Stomach (tissue), 4 donors: ENCODE measurements around the gene CDYL.

Source experiments
- EP300 ChIP-seq: sonication (generic); formaldehyde crosslinking; IDR thresholded peaks from one replicate; pipeline ENCODE4 v1.6.1; 2017; ENCODE audit warnings: antibody characterized with exemption
- POLR2A ChIP-seq, 4 donors: fragments of 450-650 bp; IDR thresholded peaks; one replicate each; pipeline ENCODE4 v1.6.1; 2016; ENCODE audit warnings: antibody characterized with exemption in 4 of 4, control low read depth in 2 of 4, mild to moderate bottlenecking in 1 of 4, moderate library complexity in 1 of 4
- TF ChIP-seq, protein P1 (sequence below), 7 experiments: fragments of 450-650 bp in 4 of 7; fragments of 200-600 bp in 3 of 7; sonication (generic) in 3 of 7; IDR thresholded peaks; one replicate each; pipeline ENCODE4 v1.5.1; 2016 to 2019; ENCODE audit warnings: antibody characterized with exemption in 7 of 7, control low read depth in 2 of 7, mild to moderate bottlenecking in 1 of 7

DNA sequence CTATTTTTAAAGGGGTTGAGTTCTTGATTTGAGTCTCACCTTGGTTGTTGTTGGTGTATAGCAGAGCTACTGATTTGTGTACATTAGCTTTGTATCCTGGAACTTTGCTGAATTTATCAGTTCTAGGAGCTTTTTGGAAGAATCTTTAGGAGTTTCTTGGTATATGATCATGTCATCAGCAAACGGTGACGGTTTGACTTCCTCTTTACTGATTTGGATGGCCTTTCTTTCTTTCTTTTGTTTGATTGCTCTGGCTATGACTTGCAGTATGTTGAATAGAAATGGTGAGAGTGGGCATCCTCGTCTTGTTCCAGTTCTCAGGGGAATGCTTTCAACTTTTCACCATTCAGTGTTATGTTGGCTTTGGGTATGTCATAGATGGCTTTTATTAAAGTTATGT is 64.0 kb downstream of the CDYL start:
- TF ChIP-seq, protein P1, sequence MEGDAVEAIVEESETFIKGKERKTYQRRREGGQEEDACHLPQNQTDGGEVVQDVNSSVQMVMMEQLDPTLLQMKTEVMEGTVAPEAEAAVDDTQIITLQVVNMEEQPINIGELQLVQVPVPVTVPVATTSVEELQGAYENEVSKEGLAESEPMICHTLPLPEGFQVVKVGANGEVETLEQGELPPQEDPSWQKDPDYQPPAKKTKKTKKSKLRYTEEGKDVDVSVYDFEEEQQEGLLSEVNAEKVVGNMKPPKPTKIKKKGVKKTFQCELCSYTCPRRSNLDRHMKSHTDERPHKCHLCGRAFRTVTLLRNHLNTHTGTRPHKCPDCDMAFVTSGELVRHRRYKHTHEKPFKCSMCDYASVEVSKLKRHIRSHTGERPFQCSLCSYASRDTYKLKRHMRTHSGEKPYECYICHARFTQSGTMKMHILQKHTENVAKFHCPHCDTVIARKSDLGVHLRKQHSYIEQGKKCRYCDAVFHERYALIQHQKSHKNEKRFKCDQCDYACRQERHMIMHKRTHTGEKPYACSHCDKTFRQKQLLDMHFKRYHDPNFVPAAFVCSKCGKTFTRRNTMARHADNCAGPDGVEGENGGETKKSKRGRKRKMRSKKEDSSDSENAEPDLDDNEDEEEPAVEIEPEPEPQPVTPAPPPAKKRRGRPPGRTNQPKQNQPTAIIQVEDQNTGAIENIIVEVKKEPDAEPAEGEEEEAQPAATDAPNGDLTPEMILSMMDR (IDR thresholded peaks at IDR 0.05): no peak
- no peak for TF ChIP-seq EP300
- TF ChIP-seq POLR2A (IDR thresholded peaks at IDR 0.05): no peak
